Measurements from ENCODE around the gene ANKRD11. TPM values are rescaled to one million over a fixed set of nuclear protein-coding genes. Genes with fewer than 3 reads are reported as not detected.
"Not testable (repeated sequence)": the region's sequence is repeated elsewhere in the genome, so short reads cannot be mapped to it uniquely, and the experiment has no call there.

Gene ANKRD11
- total RNA-seq, 1 experiment from 2014 or later = 54.4 TPM

DNA sequence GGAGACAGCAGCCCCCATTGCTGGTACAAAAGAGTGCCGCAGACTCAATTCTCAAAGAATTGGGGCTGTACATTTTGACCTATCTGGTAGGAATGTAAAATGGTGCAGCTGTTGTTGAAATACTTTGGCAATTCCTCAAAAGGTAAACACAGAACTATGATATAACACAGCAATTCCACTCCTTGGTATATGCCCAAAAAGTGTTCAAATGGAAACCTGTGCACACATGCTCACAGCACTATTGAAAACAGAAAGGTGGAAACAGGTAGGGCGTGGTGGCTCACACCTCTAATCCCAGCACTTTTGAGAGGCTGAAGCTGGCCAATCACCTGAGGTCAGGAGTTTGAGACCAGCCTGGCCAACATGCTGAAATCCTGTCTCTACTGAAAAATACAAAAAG lies 34.7 kb downstream of the ANKRD11 start:
- no peaks in the 10 kb centered on the region for H3K27me3 ChIP-seq (ENCODE audit: control insufficient read depth, insufficient read depth, low read length)
- no peaks in the 10 kb centered on the region; the same call in 1 of the 2 replicates for H3K36me3 ChIP-seq (replicated peaks; ENCODE audit: control insufficient read depth, insufficient read depth, low read length)

DNA sequence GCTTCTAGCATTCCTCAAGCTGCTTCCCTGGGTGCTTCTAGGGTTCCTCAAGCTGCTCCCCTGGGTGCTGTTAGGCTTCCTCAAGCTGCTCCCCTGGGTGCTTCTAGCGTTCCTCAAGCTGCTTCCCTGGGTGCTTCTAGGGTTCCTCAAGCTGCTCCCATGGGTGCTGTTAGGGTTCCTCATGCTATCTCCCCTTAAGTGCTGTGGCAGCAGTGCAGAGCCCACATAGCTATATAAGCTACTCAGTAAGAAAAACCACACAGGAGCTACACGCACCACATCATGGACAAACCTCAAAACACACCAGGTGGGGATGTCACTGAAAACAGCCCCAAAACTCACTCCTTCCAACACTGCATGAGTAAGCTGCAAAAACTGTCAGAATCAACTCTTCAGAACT lies 35.2 kb downstream of the ANKRD11 start:
- Histone ChIP-seq H3K36me3 (replicated peaks; ENCODE audit: control insufficient read depth, insufficient read depth, low read length) (no peaks in the 10 kb centered on the region; the same call in 1 of the 2 replicates), H3K27me3 (ENCODE audit: control insufficient read depth, insufficient read depth, low read length) (no peaks in the 10 kb centered on the region), H3K4me3 (ENCODE audit: insufficient read depth, low read depth, low read length) (no peak overlapping the region)
- DNase-seq = no peak

More for the DNA sequence above, 34.7 kb downstream of the ANKRD11 start:
- no peak overlapping the region for H3K4me3 ChIP-seq (ENCODE audit: insufficient read depth, low read depth, low read length)
- DNase-seq = no peak

DNA sequence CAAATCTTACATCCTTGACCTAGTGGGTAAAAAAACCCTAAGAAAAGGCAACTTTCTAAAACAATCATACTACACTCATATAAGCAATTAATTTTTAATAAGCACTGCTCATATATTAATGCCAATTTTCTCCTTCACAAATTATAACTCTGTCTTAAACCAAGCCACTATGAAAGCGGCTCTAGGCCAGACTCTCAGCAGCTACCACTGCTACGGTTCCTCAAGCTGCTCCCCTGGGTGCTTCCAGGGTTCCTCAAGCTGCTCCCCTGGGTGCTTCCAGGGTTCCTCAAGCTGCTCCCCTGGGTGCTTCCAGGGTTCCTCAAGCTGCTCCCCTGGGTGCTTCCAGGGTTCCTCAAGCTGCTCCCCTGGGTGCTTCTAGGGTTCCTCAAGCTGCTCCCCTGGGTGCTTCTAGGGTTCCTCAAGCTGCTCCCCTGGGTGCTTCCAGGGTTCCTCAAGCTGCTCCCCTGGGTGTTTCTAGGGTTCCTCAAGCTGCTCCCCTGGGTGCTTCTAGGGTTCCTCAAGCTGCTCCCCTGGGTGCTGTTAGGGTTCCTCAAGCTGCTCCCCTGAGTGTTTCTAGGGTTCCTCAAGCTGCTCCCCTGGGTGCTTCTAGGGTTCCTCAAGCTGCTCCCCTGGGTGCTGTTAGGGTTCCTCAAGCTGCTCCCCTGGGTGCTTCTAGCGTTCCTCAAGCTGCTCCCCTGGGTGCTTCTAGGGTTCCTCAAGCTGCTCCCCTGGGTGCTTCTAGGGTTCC lies 35.8 kb downstream of the ANKRD11 start:
- not testable (repeated sequence) for H3K36me3 ChIP-seq (replicated peaks; ENCODE audit: control insufficient read depth, insufficient read depth, low read length); H3K27me3 ChIP-seq (ENCODE audit: control insufficient read depth, insufficient read depth, low read length); DNase-seq; H3K4me3 ChIP-seq (ENCODE audit: insufficient read depth, low read depth, low read length)

DNA sequence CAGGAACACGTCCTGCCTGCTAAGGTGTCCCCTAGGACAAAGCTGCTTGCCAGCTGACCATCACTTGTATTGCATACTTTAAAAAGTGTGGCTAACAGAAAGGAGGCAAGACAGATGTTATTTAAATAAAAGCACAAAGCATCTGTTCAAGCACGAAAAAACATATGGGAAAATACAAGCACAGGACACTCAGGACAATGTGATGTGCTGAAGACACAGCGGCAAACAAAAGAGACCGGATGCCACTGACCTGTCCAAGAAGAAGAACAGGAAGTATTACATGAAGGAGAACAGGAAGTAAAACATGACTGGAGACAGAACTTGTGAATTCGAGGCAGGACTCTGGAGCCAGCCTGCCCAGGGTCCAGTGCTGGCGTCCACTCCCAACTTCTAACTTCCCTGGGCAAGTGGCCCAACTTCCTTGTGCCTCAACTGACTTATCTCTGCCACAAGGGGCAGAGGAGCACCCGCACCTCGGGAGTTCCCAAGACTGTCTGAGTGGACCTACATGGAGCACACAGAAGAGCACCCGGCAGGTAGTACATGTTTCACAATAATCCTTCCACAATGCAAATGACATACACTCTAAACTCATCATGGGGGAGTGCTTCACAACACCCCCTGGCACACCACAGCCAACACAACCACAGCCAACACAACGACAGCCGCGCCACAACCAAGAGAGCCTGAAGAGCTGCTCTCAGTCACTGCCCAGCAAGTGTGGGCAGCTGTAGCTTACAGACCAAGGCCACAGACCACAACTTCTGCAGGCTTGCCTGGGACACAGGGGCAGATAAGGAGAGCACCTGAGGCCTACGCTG lies 36.6 kb downstream of the ANKRD11 start:
- Histone ChIP-seq H3K27me3 (ENCODE audit: control insufficient read depth, insufficient read depth, low read length) (no peaks in the 10 kb centered on the region), H3K36me3 (replicated peaks; ENCODE audit: control insufficient read depth, insufficient read depth, low read length) (no peaks in the 10 kb centered on the region; the same call in 1 of the 2 replicates), H3K4me3 (ENCODE audit: insufficient read depth, low read depth, low read length) (no peak overlapping the region)
- DNase-seq = peak; percentile 74

DNA sequence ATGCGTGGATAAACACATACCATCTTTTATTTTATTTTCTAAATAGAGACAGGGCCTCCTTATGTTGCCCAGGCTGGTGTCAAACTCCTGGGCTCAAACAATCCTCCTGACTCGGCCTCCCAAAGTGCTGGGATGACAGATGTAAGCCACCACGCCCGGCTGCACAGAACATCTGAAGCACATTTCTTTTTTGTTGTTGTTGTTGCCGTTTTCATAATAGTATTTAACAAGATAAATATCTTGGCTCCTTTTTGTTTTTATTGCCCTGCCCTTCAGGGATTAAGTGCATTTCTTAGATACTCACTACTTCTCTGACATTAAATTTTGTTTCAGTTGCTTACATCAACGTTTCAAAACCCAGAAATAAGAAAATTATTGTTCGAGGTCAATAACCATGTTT lies 37.4 kb downstream of the ANKRD11 start:
- no peak for DNase-seq
- H3K27me3 ChIP-seq (ENCODE audit: control insufficient read depth, insufficient read depth, low read length) = no peaks in the 10 kb centered on the region
- no peak overlapping the region for H3K4me3 ChIP-seq (ENCODE audit: insufficient read depth, low read depth, low read length)
- no peaks in the 10 kb centered on the region for H3K36me3 ChIP-seq (replicated peaks; ENCODE audit: control insufficient read depth, insufficient read depth, low read length)

DNA sequence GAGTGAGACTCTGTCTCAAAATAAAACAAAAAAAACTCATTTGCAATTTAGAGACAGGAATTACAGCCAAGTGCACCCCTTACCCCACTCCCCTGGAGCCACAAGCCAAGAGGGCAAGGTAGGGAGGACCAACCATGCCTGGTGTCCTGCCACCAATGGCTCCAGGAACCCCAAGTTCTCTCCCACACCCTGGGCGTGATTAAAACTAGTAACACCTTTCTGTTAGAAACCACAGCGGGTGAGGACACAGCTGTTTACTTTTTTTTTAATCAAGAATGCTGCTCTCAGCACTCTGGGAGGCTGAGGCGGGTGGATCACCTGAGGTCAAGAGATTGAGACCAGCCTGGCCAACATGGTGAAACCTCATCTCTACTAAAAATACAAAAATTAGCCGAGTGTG lies 38.1 kb downstream of the ANKRD11 start:
- no peak for DNase-seq
- Histone ChIP-seq H3K27me3 (ENCODE audit: control insufficient read depth, insufficient read depth, low read length) (no peaks in the 10 kb centered on the region), H3K36me3 (replicated peaks; ENCODE audit: control insufficient read depth, insufficient read depth, low read length) (no peaks in the 10 kb centered on the region), H3K4me3 (ENCODE audit: insufficient read depth, low read depth, low read length) (no peak overlapping the region)

DNA sequence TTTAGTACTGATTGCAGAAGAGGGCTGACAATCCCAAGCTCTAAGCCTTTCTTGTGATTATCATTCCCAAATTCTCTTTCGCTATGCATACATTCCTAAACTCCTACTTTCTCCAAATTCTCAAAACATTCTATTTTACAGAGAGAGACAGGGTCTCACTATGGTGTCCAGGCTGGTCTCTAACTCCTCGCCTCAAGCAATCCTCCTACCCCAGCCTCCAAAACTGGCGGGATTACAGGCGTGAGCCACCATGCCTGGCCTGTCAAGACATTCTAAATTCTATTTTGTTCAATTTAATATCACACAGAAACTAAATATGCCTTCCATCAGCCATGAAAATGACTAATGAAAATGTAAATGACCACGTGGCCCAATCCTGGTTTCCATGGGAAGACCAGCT lies 39.8 kb downstream of the ANKRD11 start:
- no peak for DNase-seq
- H3K27me3 ChIP-seq (ENCODE audit: control insufficient read depth, insufficient read depth, low read length) = no peaks in the 10 kb centered on the region
- no peaks in the 10 kb centered on the region for H3K36me3 ChIP-seq (replicated peaks; ENCODE audit: control insufficient read depth, insufficient read depth, low read length)
- no peak overlapping the region for H3K4me3 ChIP-seq (ENCODE audit: insufficient read depth, low read depth, low read length)

DNA sequence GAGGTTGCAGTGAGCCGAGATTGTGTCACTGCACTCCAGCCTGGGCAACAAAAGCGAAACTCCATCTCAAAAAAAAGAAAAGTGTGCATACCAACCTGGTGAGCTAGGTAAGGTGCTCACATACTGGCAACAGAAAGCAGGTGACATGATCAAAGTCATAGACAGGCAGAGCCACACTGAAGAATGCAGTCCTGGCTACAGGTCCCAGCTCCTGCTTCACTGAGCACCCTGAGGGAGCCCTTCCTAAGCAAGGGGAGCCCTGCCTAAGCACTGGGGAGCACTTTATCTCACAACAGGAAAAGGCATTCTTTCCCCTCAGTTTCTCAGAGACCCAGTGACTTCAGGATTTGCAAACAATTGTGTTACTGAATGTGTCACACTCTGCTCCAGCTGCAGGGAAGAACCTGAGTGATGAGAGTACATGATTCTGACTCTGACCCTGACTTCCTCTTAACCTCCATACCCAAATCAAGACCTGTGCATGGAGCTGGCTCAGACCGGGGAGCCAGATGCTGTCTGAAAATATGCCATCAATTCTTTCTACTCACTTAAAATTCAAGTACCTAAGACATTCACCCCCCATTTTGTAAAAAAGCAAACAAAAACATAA lies 40.5 kb downstream of the ANKRD11 start:
- H3K4me3 ChIP-seq (ENCODE audit: insufficient read depth, low read depth, low read length) = no peak overlapping the region

DNA sequence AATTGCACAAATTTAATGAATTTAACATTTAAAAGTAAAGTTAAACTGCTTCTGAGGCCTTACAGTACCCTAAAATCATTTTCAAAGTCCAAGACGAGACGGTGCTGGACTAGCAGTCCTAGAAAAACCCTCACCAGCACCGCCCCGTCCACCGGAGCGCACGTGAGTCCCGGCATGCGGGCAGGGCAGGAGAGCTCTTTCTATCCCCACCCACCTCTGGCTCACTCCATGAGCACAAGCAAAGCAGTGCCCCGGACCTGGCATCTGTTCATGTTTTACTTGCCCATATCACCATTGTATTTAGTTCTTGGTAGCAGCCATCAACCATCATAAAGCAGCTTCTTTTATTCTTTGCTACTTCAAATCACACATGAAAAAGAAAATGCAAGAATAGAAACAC lies 41.7 kb downstream of the ANKRD11 start:
- Histone ChIP-seq H3K27me3 (ENCODE audit: control insufficient read depth, insufficient read depth, low read length) (no peaks in the 10 kb centered on the region), H3K4me3 (ENCODE audit: insufficient read depth, low read depth, low read length) (no peak overlapping the region), H3K36me3 (replicated peaks; ENCODE audit: control insufficient read depth, insufficient read depth, low read length) (no peaks in the 10 kb centered on the region)
- DNase-seq = no peak

More for the DNA sequence above, 40.5 kb downstream of the ANKRD11 start:
- DNase-seq = no peak
- Histone ChIP-seq H3K36me3 (replicated peaks; ENCODE audit: control insufficient read depth, insufficient read depth, low read length) (no peaks in the 10 kb centered on the region), H3K27me3 (ENCODE audit: control insufficient read depth, insufficient read depth, low read length) (no peaks in the 10 kb centered on the region)

DNA sequence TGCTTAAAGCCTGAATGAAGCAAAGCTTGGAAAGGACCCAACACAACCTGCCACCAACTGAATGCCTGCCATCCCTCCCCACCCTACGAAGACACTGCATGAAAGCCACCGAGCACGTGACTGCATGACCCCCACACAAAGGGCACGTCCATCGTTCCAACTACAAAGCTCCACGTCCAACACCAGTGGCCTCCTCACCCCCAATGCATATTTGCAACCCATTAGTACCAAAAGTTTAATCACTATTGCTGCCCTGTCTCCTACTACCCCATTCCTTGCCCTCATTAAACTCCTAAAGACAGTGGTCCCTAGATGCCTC lies 43.4 kb downstream of the ANKRD11 start:
- no peak overlapping the region for H3K4me3 ChIP-seq (ENCODE audit: insufficient read depth, low read depth, low read length)
- H3K36me3 ChIP-seq (replicated peaks; ENCODE audit: control insufficient read depth, insufficient read depth, low read length) = no peaks in the 10 kb centered on the region
- DNase-seq = no peak
- no peaks in the 10 kb centered on the region for H3K27me3 ChIP-seq (ENCODE audit: control insufficient read depth, insufficient read depth, low read length)

DNA sequence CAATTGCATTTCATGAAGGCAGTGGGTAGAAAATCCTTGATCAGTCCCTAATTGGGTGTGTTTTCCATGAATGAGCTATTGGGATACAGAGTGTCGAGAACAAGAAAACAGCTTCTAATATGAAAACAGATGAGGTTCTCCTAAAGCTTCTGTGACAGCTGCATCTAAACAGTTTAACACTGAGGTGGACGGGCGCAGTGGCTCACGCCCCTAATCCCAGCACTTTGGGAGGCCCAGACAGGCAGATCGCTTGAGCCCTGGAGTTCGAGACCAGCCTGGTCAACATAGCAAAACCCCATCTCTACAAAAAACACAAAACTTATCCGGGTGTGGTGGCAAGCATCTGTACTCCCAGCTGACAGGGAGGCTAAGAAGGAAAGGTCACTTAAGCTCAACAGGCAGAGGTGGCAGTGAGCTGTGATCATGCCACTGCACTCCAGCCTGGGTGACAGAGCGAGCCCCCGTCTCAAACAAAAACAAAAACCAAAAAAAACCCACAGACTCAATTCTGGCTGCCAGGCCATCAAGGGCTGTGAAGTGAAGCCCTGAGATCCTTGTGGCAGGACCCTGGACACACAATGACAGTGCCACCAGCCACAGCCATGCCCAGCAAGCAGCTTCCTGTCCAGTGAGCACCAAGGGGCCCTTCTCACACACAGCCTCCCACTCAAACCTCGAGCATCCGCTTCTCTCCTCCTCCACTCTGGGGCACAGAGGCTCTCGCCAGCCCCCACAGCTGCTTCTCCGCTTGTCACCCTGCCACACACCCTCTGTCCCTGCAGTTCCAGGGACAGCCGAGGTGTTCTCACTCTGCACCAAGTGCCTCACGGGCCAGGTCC lies 44.0 kb downstream of the ANKRD11 start:
- H3K36me3 ChIP-seq (replicated peaks; ENCODE audit: control insufficient read depth, insufficient read depth, low read length) = no peaks in the 10 kb centered on the region
- no peaks in the 10 kb centered on the region for H3K27me3 ChIP-seq (ENCODE audit: control insufficient read depth, insufficient read depth, low read length)
- DNase-seq = no peak
- no peak overlapping the region for H3K4me3 ChIP-seq (ENCODE audit: insufficient read depth, low read depth, low read length)

DNA sequence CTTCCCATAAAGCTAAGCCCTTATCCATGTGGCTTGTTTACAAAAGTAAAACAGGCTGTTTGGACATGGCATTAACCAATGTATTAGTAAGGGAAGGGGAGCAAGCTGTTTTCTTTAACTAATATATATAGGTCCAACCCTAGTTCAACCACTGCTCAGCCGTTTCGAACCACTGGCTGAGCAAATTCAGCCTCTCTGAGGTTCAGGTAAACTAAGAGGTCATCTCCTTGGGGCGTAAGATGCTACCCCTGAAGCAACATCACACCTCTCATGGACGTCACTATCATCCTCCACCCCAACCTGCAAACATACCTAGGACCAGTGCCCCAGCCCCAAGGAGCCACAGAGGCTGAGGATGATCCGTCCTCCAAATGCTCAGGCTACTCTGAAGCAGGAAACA lies 45.2 kb downstream of the ANKRD11 start:
- peak; percentile 39 for DNase-seq
- H3K4me3 ChIP-seq (ENCODE audit: insufficient read depth, low read depth, low read length) = no peak overlapping the region
- H3K36me3 ChIP-seq (replicated peaks; ENCODE audit: control insufficient read depth, insufficient read depth, low read length) = no peaks in the 10 kb centered on the region
- no peaks in the 10 kb centered on the region for H3K27me3 ChIP-seq (ENCODE audit: control insufficient read depth, insufficient read depth, low read length)

DNA sequence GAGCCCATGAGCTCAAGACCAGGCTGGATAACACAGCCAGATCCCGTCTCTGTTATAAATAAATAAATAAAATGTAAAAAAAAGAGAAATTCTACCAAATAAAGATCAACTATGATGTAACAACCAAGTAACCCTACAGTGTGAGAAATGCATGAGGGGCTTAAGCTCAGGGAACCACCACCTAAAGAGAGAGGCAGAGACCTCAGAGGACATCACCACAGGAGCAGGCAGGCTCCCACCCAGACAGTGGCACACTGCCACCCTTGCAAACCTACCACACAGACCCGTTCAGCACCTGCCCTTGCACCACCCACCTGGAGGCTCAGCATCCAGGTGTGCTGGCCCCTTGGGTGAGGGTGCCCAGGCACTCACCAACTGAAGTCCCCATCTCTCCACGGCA lies 45.6 kb downstream of the ANKRD11 start:
- no peaks in the 10 kb centered on the region for H3K36me3 ChIP-seq (replicated peaks; ENCODE audit: control insufficient read depth, insufficient read depth, low read length)
- no peak for DNase-seq
- no peaks in the 10 kb centered on the region for H3K27me3 ChIP-seq (ENCODE audit: control insufficient read depth, insufficient read depth, low read length)
- no peak overlapping the region for H3K4me3 ChIP-seq (ENCODE audit: insufficient read depth, low read depth, low read length)

DNA sequence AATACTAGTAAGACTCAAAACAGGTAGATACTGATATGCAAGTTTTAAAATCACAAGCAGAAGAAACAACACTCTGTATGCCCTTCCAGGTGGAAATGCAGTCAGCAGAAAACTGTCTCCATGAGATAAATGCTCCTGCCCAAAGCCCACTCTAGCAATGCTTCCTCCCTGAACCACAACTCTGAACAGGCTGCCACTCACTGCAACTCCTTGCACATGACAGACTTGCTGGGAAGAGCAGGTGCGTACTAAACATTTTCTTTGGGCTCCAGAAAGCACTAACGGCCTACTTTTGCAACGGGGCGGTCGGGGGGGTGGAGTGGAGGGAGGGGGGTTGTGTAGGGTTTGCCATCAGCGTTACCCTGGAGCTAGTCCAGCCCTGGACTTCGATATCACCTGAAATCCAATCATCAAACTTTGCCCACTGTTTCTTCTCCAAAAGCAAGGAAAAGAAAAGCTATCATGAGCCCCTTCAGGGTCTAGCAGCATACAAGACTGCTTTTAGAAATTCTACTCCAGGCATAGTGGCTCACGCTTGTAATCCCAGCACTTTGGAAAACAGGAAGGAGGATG lies 46.1 kb downstream of the ANKRD11 start:
- H3K36me3 ChIP-seq (replicated peaks; ENCODE audit: control insufficient read depth, insufficient read depth, low read length) = no peaks in the 10 kb centered on the region
- DNase-seq = peak; percentile 45
- H3K4me3 ChIP-seq (ENCODE audit: insufficient read depth, low read depth, low read length) = no peak overlapping the region
- no peaks in the 10 kb centered on the region for H3K27me3 ChIP-seq (ENCODE audit: control insufficient read depth, insufficient read depth, low read length)

All from H7 (cell line).